Measurements from ENCODE around the gene UHMK1. TPM values are rescaled to one million over a fixed set of nuclear protein-coding genes. Genes with fewer than 3 reads are reported as not detected.
"Not testable (repeated sequence)": the region's sequence is repeated elsewhere in the genome, so short reads cannot be mapped to it uniquely, and the experiment has no call there.

The UHMK1 gene
- polyA plus RNA-seq, 1 experiment, result 16.9 TPM

DNA sequence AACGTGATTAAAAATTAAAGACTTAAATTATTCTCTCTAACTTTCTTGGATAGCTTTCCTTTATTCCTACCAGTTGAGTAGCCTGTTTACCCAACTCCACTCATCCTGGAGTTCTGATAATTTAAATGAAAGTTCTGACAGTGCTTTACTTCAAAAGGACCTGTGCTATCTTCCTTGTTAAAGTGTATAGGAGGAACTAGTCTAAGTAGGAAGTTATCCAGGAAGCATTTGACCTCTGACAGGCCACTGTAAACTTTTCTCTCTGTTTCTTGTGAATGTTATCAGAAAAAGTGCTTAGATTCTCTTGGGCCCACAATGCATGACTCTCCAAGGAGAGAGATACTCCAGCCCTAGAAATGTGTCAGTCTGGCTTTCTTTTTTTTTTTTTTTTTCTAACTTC is 73.1 kb downstream of the UHMK1 start:
- no peak overlapping the region for H3K4me3 ChIP-seq (ENCODE audit: low read depth, low read length)
- ChIA-PET CTCF (no interaction called here), POLR2A (no interaction called here)
- H3K36me3 ChIP-seq (ENCODE audit: control insufficient read depth, insufficient read depth, low read length), result peaks cover 2% of the 10 kb centered on the region; the same call in 1 of the 2 replicates
- TF ChIP-seq, protein P1, sequence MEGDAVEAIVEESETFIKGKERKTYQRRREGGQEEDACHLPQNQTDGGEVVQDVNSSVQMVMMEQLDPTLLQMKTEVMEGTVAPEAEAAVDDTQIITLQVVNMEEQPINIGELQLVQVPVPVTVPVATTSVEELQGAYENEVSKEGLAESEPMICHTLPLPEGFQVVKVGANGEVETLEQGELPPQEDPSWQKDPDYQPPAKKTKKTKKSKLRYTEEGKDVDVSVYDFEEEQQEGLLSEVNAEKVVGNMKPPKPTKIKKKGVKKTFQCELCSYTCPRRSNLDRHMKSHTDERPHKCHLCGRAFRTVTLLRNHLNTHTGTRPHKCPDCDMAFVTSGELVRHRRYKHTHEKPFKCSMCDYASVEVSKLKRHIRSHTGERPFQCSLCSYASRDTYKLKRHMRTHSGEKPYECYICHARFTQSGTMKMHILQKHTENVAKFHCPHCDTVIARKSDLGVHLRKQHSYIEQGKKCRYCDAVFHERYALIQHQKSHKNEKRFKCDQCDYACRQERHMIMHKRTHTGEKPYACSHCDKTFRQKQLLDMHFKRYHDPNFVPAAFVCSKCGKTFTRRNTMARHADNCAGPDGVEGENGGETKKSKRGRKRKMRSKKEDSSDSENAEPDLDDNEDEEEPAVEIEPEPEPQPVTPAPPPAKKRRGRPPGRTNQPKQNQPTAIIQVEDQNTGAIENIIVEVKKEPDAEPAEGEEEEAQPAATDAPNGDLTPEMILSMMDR (IDR thresholded peaks at IDR 0.05; ENCODE audit: insufficient read depth, low read depth, low read length), result no peak
- no peaks in the 10 kb centered on the region for H3K27me3 ChIP-seq (ENCODE audit: control insufficient read depth, insufficient read depth, low read length)
- DNase-seq (ENCODE audit: low read depth), result no peak

DNA sequence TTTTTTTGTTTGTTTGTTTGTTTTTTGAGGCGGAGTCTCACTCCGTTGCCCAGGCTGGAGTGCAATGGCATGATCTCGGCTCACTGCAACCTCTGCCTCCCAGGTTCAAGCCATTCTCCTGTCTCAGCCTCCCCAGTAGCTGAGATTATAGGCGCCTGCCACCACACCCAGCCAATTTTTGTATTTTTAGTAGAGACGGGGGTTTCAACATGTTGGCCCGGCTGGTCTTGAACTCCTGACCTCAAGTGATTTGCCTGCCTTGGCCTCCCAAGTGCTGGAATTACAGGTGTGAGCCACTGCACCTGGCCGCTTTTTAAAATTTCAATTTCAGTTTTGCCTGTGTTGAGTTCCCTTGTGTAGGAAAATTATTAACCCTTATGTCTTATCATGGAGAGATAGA is 73.5 kb downstream of the UHMK1 start:
- H3K27me3 ChIP-seq (ENCODE audit: control insufficient read depth, insufficient read depth, low read length); DNase-seq (ENCODE audit: low read depth); POLR2A ChIA-PET; H3K4me3 ChIP-seq (ENCODE audit: low read depth, low read length); H3K36me3 ChIP-seq (ENCODE audit: control insufficient read depth, insufficient read depth, low read length); CTCF ChIA-PET: not testable (repeated sequence)

DNA sequence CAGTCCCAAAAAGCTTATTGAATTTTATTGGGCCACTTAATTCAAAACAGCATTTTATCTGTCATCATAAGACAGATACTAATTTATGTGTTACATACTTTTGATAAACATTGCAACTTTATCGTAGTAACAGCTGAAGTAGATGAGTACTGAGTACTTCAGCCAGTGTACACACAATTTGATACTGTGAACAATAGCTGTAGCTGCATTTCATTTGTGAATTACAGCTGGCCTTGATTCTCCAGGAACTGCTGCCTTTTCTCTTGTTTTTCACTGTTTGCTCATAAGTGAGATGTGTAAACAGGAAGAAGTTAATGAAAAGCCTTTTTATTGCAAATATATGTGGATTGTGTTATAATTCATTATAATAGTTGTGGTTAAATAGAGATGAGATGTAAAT is 74.1 kb downstream of the UHMK1 start:
- CTCF ChIA-PET, result no interaction called here
- Histone ChIP-seq H3K36me3 (ENCODE audit: control insufficient read depth, insufficient read depth, low read length) (peaks cover 2% of the 10 kb centered on the region; the same call in 1 of the 2 replicates), H3K4me3 (ENCODE audit: low read depth, low read length) (no peak overlapping the region), H3K27me3 (ENCODE audit: control insufficient read depth, insufficient read depth, low read length) (no peaks in the 10 kb centered on the region)
- TF ChIP-seq, protein P1 (IDR thresholded peaks at IDR 0.05; ENCODE audit: insufficient read depth, low read depth, low read length), result no peak
- DNase-seq (ENCODE audit: low read depth), result no peak
- POLR2A ChIA-PET, result no interaction called here

DNA sequence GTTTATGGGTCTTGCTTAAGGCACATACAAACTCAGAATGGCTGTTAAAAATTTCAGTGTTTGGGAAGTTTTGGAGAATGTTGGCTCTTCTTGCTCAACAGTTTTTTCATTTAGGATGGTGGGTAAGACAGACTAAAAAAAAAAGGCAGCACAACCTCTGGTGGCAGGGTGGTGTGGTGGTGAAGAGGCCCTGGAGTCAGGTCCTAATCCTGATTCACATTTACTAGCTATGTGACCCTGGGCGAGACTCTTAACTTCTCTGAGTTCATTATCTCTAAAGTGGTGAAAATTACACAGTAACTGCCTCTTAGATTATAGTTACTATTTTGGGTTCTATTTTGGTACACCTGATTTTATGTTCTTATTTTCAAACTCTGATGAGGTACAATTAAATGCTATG is 75.5 kb downstream of the UHMK1 start:
- Histone ChIP-seq H3K4me3 (ENCODE audit: low read depth, low read length) (no peak overlapping the region), H3K27me3 (ENCODE audit: control insufficient read depth, insufficient read depth, low read length) (no peaks in the 10 kb centered on the region), H3K36me3 (ENCODE audit: control insufficient read depth, insufficient read depth, low read length) (0 out of 2 replicates have a peak, but pooled peaks cover under 1% of the 10 kb centered on the region)
- POLR2A ChIA-PET, result no interaction called here
- CTCF ChIA-PET, result interaction anchor here (1.2 kb wide), 1 partner anchor 41 kb away, joined by 3 read pairs; no protein-coding TSS in a partner anchor
- no peak for DNase-seq (ENCODE audit: low read depth)
- TF ChIP-seq, protein P1 (IDR thresholded peaks at IDR 0.05; ENCODE audit: insufficient read depth, low read depth, low read length), result no peak

DNA sequence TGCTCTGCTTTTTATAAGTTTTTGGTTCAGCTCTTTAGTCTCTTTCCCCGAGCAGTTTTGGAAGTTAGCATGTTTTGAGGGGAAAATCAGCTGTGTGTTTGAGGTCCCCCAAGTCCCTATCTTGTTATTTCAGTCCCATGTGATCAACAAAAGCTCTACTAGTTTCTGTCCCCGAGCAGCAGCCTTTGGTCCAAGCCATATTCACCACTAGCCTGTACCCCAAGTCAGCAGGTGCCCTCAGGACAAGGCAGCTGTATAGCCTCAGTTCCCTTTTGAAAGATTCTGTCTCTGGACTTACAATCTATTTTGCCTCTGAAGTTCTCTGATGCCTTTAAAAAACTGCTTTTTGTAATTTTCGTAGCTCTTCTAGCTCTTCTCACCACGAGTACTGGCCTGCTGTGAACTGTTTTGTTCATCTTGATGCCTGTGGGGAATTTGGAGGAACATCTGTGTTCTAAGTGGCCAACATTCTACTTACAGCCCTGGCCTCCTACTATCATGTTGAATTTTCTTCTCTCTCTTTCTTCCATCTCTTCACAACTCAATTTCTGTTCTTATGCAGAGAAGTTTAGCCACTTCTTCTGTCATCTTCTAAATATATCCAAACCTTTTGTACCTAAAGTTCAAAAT is 80.6 kb downstream of the UHMK1 start:
- DNase-seq (ENCODE audit: low read depth), result no peak

More for the DNA sequence above, 80.6 kb downstream of the UHMK1 start:
- no peak overlapping the region for H3K4me3 ChIP-seq (ENCODE audit: low read depth, low read length)
- TF ChIP-seq, protein P1 (IDR thresholded peaks at IDR 0.05; ENCODE audit: insufficient read depth, low read depth, low read length), result no peak
- POLR2A ChIA-PET, result interaction anchor here (0.6 kb wide), 1 partner anchor 14 kb away, joined by 3 read pairs; no protein-coding TSS in a partner anchor
- no peaks in the 10 kb centered on the region for H3K27me3 ChIP-seq (ENCODE audit: control insufficient read depth, insufficient read depth, low read length)
- H3K36me3 ChIP-seq (ENCODE audit: control insufficient read depth, insufficient read depth, low read length), result 0 out of 2 replicates have a peak, but pooled peaks cover 1% of the 10 kb centered on the region
- CTCF ChIA-PET, result interaction anchor here (0.6 to 2.1 kb wide), 6 partner anchors 10 to 493 kb away, joined by 3 to 5 read pairs (median 4); no protein-coding TSS in a partner anchor

All from BJ (cell line).